ENCODE measurements around the gene ZNF45.
"Not testable (repeated sequence)": the region's sequence is repeated elsewhere in the genome, so short reads cannot be mapped to it uniquely, and the experiment has no call there.

The ZNF45 gene

DNA sequence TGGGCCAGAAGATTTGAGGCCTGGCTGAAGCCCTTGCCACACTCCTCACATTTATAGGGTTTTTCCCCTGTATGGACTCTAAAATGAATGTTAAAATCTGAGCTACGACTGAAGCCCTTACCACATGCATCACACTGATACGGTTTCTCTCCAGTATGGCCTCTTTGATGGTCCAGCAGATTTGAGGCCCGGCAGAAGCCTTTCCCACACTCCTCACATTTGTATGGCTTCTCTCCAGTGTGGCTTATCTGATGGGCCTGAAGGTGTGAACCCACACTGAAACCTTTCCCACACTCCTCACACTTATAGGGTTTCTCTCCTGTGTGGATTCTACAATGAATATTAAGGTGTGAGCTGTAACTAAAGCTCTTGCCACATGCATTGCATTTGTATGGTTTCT is 21.0 kb downstream of the ZNF45 start:
- no peak for DNase-seq

GRCh38 chr19:43913383-43913782 is 21.7 kb downstream of the ZNF45 start:
- DNase-seq, result no peak

- no peak for DNase-seq
Observed at GRCh38 chr19:43910884-43911283, 24.2 kb downstream of the ZNF45 start.

GRCh38 chr19:43908659-43909058 is 26.4 kb downstream of the ZNF45 start:
- DNase-seq, result no peak

DNA sequence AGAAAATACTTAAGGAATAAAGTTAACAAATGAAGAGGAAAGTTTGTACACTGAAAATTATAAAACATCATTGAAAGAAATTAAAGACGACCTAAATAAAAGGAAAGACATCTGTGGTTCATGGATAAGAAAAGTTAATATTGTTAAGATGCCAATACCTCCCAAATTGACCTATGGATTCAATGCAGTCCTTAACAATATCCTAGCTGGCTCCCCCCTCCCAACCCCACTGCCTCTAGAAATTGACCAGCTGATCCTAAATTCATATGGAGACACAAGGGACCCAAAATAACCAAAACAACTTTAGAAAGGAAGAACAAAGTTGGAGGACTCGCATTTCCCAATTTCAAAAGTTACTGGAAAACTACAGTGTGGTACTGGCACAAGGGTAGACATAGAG is 28.3 kb downstream of the ZNF45 start:
- DNase-seq, result no peak

- DNase-seq, result no peak
Observed at GRCh38 chr19:43905897-43906296, 29.2 kb downstream of the ZNF45 start.

DNA sequence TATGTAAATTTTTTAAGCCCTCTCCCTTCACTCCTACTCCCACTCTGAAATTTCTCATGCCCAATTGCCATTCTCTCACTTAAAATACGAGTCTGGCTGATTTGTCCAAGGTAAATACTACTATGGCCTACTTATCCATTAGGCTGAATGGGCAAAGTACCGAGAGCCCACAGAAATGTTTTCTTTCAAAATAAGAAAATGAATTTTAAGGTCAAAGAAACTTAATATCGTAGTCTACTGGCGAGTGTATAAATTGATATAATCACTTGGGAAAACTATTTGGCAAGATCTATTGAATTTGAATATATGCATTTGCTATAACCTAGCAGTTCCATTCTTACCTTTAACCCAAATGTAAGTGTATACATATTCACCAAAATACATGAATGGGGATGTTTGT is 32.7 kb downstream of the ZNF45 start:
- no peak for DNase-seq

DNA sequence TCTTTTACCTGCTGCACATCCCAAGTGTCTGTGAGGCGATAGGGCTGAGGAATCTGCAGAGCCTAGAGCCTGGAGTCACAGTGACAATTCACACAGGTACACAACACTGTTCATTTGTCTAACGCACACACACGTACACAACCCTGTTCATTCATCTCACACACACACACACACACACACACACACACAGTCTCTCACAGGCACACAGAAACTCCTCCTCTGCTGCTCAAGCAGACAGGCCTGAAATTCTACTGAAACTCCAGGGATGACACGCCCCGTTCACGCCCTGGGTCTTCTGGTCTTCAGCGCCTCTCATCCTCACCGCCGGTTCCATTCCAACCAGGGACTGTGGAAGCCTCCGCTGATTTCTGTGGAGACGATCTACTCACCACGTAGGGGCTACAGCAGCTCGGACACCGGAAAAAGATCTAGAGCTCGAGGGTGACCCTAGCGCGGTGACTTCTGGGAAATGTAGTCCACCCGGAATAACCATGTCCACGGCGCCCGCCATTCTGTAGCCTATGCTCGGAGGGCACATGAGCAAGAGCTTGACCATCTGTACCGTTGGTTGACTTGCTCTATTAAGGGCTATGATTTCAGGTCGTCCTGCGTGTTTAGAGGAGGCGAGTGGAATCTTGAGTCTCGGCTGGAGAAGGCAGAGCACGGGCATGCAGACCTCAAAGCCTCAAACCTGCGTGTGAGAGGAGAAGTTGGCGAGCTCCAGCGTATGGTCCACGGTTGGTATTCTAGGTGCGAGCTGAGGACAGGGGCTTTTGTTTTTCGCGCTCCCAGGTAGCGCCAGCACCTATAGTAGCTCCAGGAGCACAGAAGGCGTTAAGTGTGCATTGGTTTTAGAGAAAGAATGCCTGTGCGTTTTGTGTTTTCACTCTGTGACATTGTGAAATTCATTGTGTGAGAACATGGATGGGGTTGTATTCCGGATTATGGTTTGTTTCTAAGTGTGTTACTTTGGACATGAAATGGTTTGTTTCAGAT is 33.4 kb downstream of the ZNF45 start:
- DNase-seq, result peak in 54 of 58 donors; percentile 20 to 88 (median 64)

- DNase-seq, result no peak
Observed at GRCh38 chr19:43895727-43896308, 39.3 kb downstream of the ZNF45 start.

GRCh38 chr19:43883864-43884263 is 51.2 kb downstream of the ZNF45 start, which contains the start of gene ZNF404:
ZNF404 (minus strand) TSS chr19:43883964.
- DNase-seq, result no peak

DNA sequence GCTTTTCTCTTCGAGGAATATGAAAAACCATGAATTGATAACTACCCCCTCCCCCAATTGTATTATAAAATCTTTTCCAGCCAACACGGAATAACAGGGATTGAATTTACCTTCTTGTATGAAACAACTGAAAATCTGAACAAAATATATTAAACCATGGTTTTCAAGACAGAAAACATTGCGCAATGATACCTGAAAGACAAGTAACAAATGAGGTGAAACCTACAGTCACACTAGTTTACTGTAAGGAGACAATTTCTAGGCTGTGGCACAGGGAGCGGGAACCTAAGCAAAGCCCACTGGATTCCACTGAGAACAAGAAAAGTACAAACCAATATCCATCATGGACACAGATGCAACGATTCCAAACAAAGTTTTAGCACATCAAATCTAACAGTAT is 54.6 kb downstream of the ZNF45 start:
- no peak for DNase-seq

- DNase-seq, result no peak
Observed at GRCh38 chr19:43872547-43873336, 62.3 kb downstream of the ZNF45 start.

GRCh38 chr19:43866923-43867322 is 68.2 kb downstream of the ZNF45 start:
- DNase-seq, result not testable (repeated sequence)

Measured in anterior cingulate cortex (tissue), 58 donors.